IMR-90 (cell line): Measurements from ENCODE around the gene ANXA4. TPM values are rescaled to one million over a fixed set of nuclear protein-coding genes. Genes with fewer than 3 reads are reported as not detected.

Experiments
- ATAC-seq: fragments of 200-7000 bp; cut with Tn5 transposase; 2 replicates; pipeline ENCODE4 v1.9.1; 2020; ENCODE audit warnings: low read depth, mild to moderate bottlenecking, moderate library complexity
- BruUV-seq: library from RNA; stranded (reverse); fragments of 400-500 nt; replicated peaks from 2 replicates; lab custom pipeline; 2021; lab: Mats Ljungman, UMichigan
- CTCF ChIA-PET: fragments of 300-600 bp; formaldehyde crosslinking; extraction: SDS; loops from one replicate; lab custom pipeline; 2021; ENCODE audit warnings: antibody characterized with exemption; lab: Yijun Ruan, JAX
- POLR2A ChIA-PET: fragments of 300-600 bp; sonication (Branson Sonifier 250); formaldehyde crosslinking; loops from one replicate; lab custom pipeline; 2022; ENCODE audit warnings: antibody characterized with exemption; ENCODE audit not compliant: unreplicated experiment; lab: Charles Lee
- DNase-seq: peaks from one replicate; pipeline ENCODE4 v3.0.0; 2013
- H2AFZ ChIP-seq: replicated peaks from 2 replicates; pipeline ENCODE3; 2013; ENCODE audit warnings: low read length, mild to moderate bottlenecking; ENCODE audit not compliant: poor library complexity
- H2AK5ac ChIP-seq: 2 replicates; pipeline ENCODE4 v1.6.1; 2013; ENCODE audit warnings: low read depth, low read length, inconsistent platforms
- H2AK9ac ChIP-seq: replicated peaks from 2 replicates; pipeline ENCODE3; 2013; ENCODE audit warnings: mild to moderate bottlenecking, low read depth, low read length, moderate library complexity; ENCODE audit not compliant: poor library complexity
- H2BK120ac ChIP-seq: 2 replicates; pipeline ENCODE4 v1.6.1; 2013; ENCODE audit warnings: low read depth, low read length, inconsistent platforms
- H2BK15ac ChIP-seq: 3 replicates; pipeline ENCODE4 v1.6.1; 2013; ENCODE audit warnings: low read depth, low read length, inconsistent platforms
- H2BK20ac ChIP-seq: 2 replicates; pipeline ENCODE4 v1.6.1; 2013; ENCODE audit warnings: low read depth, mild to moderate bottlenecking, inconsistent platforms, low read length, moderate library complexity
- H2BK5ac ChIP-seq: 2 replicates; pipeline ENCODE4 v1.6.1; 2013; ENCODE audit warnings: mild to moderate bottlenecking, low read depth, low read length, inconsistent platforms; ENCODE audit not compliant: poor library complexity, severe bottlenecking
- H3K14ac ChIP-seq: replicated peaks from 2 replicates; pipeline ENCODE4 v1.6.1; 2013; ENCODE audit warnings: low read depth, low read length, inconsistent platforms
- H3K18ac ChIP-seq: 2 replicates; pipeline ENCODE4 v1.6.1; 2013; ENCODE audit warnings: low read depth, low read length, control low read depth
- H3K23ac ChIP-seq: 2 replicates; pipeline ENCODE4 v1.6.1; 2013; ENCODE audit warnings: low read depth, low read length, inconsistent platforms
- H3K27ac ChIP-seq: 2 replicates; pipeline ENCODE4 v1.5.1; 2013; ENCODE audit warnings: mild to moderate bottlenecking, control low read depth, low read length; ENCODE audit not compliant: insufficient read depth
- H3K27me3 ChIP-seq: 2 replicates; pipeline ENCODE4 v1.6.1; 2013; ENCODE audit warnings: low read length; ENCODE audit not compliant: control insufficient read depth, insufficient read depth
- H3K36me3 ChIP-seq: 2 replicates; pipeline ENCODE4 v1.6.1; 2013; ENCODE audit warnings: low read length, mixed read lengths; ENCODE audit not compliant: control insufficient read depth, insufficient read depth
- H3K4ac ChIP-seq: 2 replicates; pipeline ENCODE4 v1.6.1; 2013; ENCODE audit warnings: low read depth, low read length, inconsistent platforms
- H3K4me1 ChIP-seq: 2 replicates; pipeline ENCODE4 v1.6.1; 2013; ENCODE audit warnings: low read length, mixed read lengths; ENCODE audit not compliant: control insufficient read depth, insufficient read depth
- H3K4me2 ChIP-seq: 2 replicates; pipeline ENCODE4 v1.6.1; 2013; ENCODE audit warnings: low read depth, mild to moderate bottlenecking, control low read depth, low read length, moderate library complexity
- H3K4me3 ChIP-seq: 2 replicates; pipeline ENCODE4 v1.5.1; 2013; ENCODE audit warnings: low read depth, mild to moderate bottlenecking, control low read depth, low read length, moderate library complexity; ENCODE audit not compliant: insufficient read depth
- H3K56ac ChIP-seq: 2 replicates; pipeline ENCODE4 v1.6.1; 2013; ENCODE audit warnings: low read length, inconsistent platforms; ENCODE audit not compliant: insufficient read depth; ENCODE audit errors: extremely low read depth
- H3K79me1 ChIP-seq, 2 experiments: 2 replicates each; pipeline ENCODE4 v1.6.1; 2013; ENCODE audit warnings: low read length in 2 of 2, inconsistent platforms in 1 of 2, low read depth in 1 of 2
- H3K9ac ChIP-seq: 2 replicates; pipeline ENCODE4 v1.6.1; 2013; ENCODE audit warnings: low read depth, low read length, control low read depth
- H3K9me1 ChIP-seq: 2 replicates; pipeline ENCODE4 v1.6.1; 2013; ENCODE audit warnings: low read length, inconsistent platforms; ENCODE audit not compliant: insufficient read depth
- H3K9me3 ChIP-seq: 2 replicates; pipeline ENCODE4 v1.6.1; 2013; ENCODE audit warnings: low read length; ENCODE audit not compliant: control insufficient read depth, insufficient read depth
- H4K20me1 ChIP-seq: 2 replicates; pipeline ENCODE4 v1.6.1; 2013; ENCODE audit warnings: low read length, inconsistent platforms; ENCODE audit not compliant: insufficient read depth
- H4K5ac ChIP-seq: 2 replicates; pipeline ENCODE4 v1.6.1; 2013; ENCODE audit warnings: mild to moderate bottlenecking, low read depth, low read length, control low read depth
- H4K8ac ChIP-seq, 2 experiments: 2 replicates each; pipeline ENCODE4 v1.6.1; 2013; ENCODE audit warnings: low read depth in 2 of 2, low read length in 2 of 2, control low read depth in 1 of 2, inconsistent platforms in 1 of 2
- H4K91ac ChIP-seq: 2 replicates; pipeline ENCODE4 v1.6.1; 2013; ENCODE audit warnings: low read depth, low read length, inconsistent platforms; ENCODE audit not compliant: insufficient read depth
- BHLHE40 ChIP-seq: fragments of 150-350 bp; IDR thresholded peaks from 2 replicates; pipeline ENCODE4 v1.6.1; 2016; ENCODE audit warnings: mild to moderate bottlenecking, low read depth, low read length
- MAZ ChIP-seq: IDR thresholded peaks from 2 replicates; pipeline ENCODE4 v1.6.1; 2012; ENCODE audit warnings: low read depth, mild to moderate bottlenecking, low read length, improper control_type of control experiment, moderate library complexity, borderline replicate concordance
- MXI1 ChIP-seq: IDR thresholded peaks from 2 replicates; pipeline ENCODE4 v1.6.1; 2012; ENCODE audit warnings: low read depth, mild to moderate bottlenecking, low read length, moderate library complexity, borderline replicate concordance
- NFE2L2 ChIP-seq: fragments of 150-350 bp; IDR thresholded peaks from 2 replicates; pipeline ENCODE4 v1.6.1; 2016; ENCODE audit warnings: low read depth, mild to moderate bottlenecking, low read length
- RAD21 ChIP-seq: IDR thresholded peaks from 2 replicates; pipeline ENCODE4 v1.6.1; 2012; ENCODE audit warnings: low read length, improper control_type of control experiment
- RCOR1 ChIP-seq: IDR thresholded peaks from 2 replicates; pipeline ENCODE4 v1.6.1; 2012; ENCODE audit warnings: mild to moderate bottlenecking, low read length, improper control_type of control experiment; ENCODE audit not compliant: insufficient replicate concordance
- RFX5 ChIP-seq: IDR thresholded peaks from 2 replicates; pipeline ENCODE4 v1.8.0; 2012; ENCODE audit warnings: low read depth, mild to moderate bottlenecking, low read length, moderate library complexity
- WGBS, 2 experiments: methylation state at CpG; one replicate each; pipeline versions ENCODE4 v1.1.5 to v1.1.7; 2013; ENCODE audit warnings: missing lambda C conversion rate in 2 of 2; ENCODE audit not compliant: insufficient read length in 1 of 2; ENCODE audit errors: extremely low coverage in 2 of 2; 5-methylcytosine and 5-hydroxymethylcytosine counted together
- dilution Hi-C: fragments of 300-500 bp; cut with HindIII; formaldehyde crosslinking; loops from one replicate; pipeline ENCODE4 v1.14.3; 2018; ENCODE audit warnings: low sequenced_read_pairs; ENCODE audit not compliant: unreplicated experiment
- in situ Hi-C: fragments of 300-500 bp; cut with MboI; formaldehyde crosslinking; loops from 3 replicates; pipeline ENCODE4 v1.14.3; 2019; ENCODE audit warnings: low sequenced_read_pairs, inconsistent platforms, mixed read lengths
- intact Hi-C: fragments of 100-400 bp; cut with micrococcal nuclease; formaldehyde crosslinking; loops from 2 replicates; pipeline ENCODE4 v1.10.0; 2022
- polyA plus RNA-seq, 3 experiments: library from polyadenylated mRNA; depleted of rRNA; stranded (reverse); fragments of >200 nt; gene quantifications; 2 replicates each; pipeline ENCODE4 v1.2.3, GENCODE V29; 2012; ENCODE audit warnings: low replicate concordance in 1 of 3
- total RNA-seq: library from RNA; depleted of rRNA; stranded (reverse); fragments of >200 nt; gene quantifications from 2 replicates; pipeline ENCODE4 v1.2.3, GENCODE V29; 2012
- TF ChIP-seq, protein P1 (sequence below): fragments of 150-350 bp; IDR thresholded peaks from 2 replicates; pipeline ENCODE4 v1.6.1; 2017; ENCODE audit warnings: mild to moderate bottlenecking, antibody characterized with exemption, low read length, low read depth

The ANXA4 gene
- total and polyA plus RNA-seq, 2 of the 4 experiments (the other 2 are of a cell fraction) = 22.2 to 72.0 TPM

- Histone ChIP-seq H3K56ac (no peak overlapping the region), H4K20me1 (no peaks in the 10 kb centered on the region), H3K4me1 (peaks cover 2% of the 10 kb centered on the region; the same call in 1 of the 2 replicates), H3K4ac (no peak overlapping the region), H2AK5ac (no peak overlapping the region), H2BK5ac (no peak overlapping the region), H2BK15ac (no peak overlapping the region), H4K5ac (no peak overlapping the region), H3K23ac (no peak overlapping the region), H2AK9ac (no peak overlapping the region), H2BK20ac (no peak overlapping the region), H2BK120ac (no peak overlapping the region), H2AFZ (no peak overlapping the region), H3K14ac (no peak overlapping the region), H3K4me2 (no peak overlapping the region), H3K9ac (no peak overlapping the region), H3K27me3 (no peaks in the 10 kb centered on the region), H3K18ac (no peak overlapping the region), H4K91ac (no peak overlapping the region), H3K4me3 (no peak overlapping the region), H3K79me1 (no peaks in the 10 kb centered on the region), H4K8ac (no peak overlapping the region), H3K27ac (no peak overlapping the region), H3K9me3 (no peaks in the 10 kb centered on the region), H3K9me1 (peaks cover 2% of the 10 kb centered on the region; the same call in 1 of the 2 replicates), H3K36me3 (no peaks in the 10 kb centered on the region)
- ChIA-PET POLR2A (no interaction called here), CTCF (interaction anchor here (0.9 kb wide), 1 partner anchor 9 kb away, joined by 4 read pairs; no protein-coding TSS in a partner anchor)
- dilution Hi-C loops (no loop called here), in situ Hi-C loops (loop anchor here (5.0 to 25.0 kb wide), 2 partner anchors 88 to 333 kb away; no protein-coding TSS in a partner anchor), intact Hi-C loops (loop anchor here (10.0 kb wide), 1 partner anchor 356 kb away; the partner anchor contains the start of gene PCBP1)
- BruUV-seq = no TSS peak
- ATAC-seq (no peak), DNase-seq (no peak)
- no CpG with 5 or more reads among the region's 5 CpGs for WGBS, 2 experiments
- TF ChIP-seq, protein P1, sequence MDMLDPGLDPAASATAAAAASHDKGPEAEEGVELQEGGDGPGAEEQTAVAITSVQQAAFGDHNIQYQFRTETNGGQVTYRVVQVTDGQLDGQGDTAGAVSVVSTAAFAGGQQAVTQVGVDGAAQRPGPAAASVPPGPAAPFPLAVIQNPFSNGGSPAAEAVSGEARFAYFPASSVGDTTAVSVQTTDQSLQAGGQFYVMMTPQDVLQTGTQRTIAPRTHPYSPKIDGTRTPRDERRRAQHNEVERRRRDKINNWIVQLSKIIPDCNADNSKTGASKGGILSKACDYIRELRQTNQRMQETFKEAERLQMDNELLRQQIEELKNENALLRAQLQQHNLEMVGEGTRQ = no peak
- TF ChIP-seq BHLHE40 = no peak
- no peak for TF ChIP-seq NFE2L2
- TF ChIP-seq RAD21 = no peak
- TF ChIP-seq MAZ = no peak
- no peak for TF ChIP-seq MXI1
- TF ChIP-seq RCOR1 = no peak
- no peak for TF ChIP-seq RFX5
Observed at GRCh38 chr2:69729266-69729665, 12.7 kb upstream of the ANXA4 start.
